Measurements from ENCODE around the gene ANKS1B. TPM values are rescaled to one million over a fixed set of nuclear protein-coding genes. Genes with fewer than 3 reads are reported as not detected.

The ANKS1B gene
- total and polyA plus RNA-seq, 4 donors = 0.03 to 3.4 (median 0.53) TPM

DNA sequence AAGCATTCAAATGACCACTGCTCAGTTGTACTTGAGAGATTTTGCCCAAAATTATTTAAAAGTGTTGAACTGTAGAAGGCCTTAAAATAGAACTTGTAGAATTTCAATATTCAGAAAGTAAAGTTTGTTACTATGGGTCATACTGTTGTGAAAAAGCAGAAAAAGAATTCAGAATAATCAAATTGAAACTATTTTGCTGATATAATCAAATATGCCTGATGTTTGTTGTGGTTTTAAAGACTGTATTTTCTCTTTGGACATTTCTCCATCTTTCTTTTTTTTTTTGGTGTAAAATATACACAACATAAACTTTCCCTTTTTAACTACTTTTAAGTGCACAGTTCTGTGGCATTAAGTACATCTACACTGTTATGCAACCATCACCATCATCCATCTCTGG, 964.9 kb downstream of the ANKS1B start:
- no peak overlapping the region for H3K4me3 ChIP-seq (ENCODE audit: low read depth in 1 of 3, low read length in 3 of 3)
- H3K9ac ChIP-seq (ENCODE audit: low read depth in 1 of 2, low read length in 2 of 2) = no peak overlapping the region
- H3K9me3 ChIP-seq (ENCODE audit: control insufficient read depth in 4 of 4, low read length in 3 of 4) = peaks cover 0 to 4% (median 3%) of the 10 kb centered on the region in 4 donors
- DNase-seq (ENCODE audit: low spot score) = no peak
- H3K36me3 ChIP-seq (ENCODE audit: control insufficient read depth in 4 of 4, insufficient read depth in 3 of 4, low read depth in 1 of 4, low read length in 3 of 4) = no peaks in the 10 kb centered on the region
- no peak for TF ChIP-seq NR2F2 (IDR thresholded peaks at IDR 0.05)
- TF ChIP-seq EGR1 (IDR thresholded peaks at IDR 0.05; ENCODE audit: low read depth in 2 of 2) = no peak
- TF ChIP-seq RXRA (IDR thresholded peaks at IDR 0.05) = no peak
- no peak for TF ChIP-seq FOXA1 (IDR thresholded peaks at IDR 0.05)
- TF ChIP-seq SP1 (IDR thresholded peaks at IDR 0.05) = no peak
- TF ChIP-seq, protein P1, sequence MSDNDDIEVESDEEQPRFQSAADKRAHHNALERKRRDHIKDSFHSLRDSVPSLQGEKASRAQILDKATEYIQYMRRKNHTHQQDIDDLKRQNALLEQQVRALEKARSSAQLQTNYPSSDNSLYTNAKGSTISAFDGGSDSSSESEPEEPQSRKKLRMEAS (IDR thresholded peaks at IDR 0.05) = no peak
- no peak for TF ChIP-seq JUND (IDR thresholded peaks at IDR 0.05)
- TF ChIP-seq CTCF (IDR thresholded peaks at IDR 0.05; ENCODE audit: low read depth, low read length, missing input control) = no peak
- TF ChIP-seq, protein P2, sequence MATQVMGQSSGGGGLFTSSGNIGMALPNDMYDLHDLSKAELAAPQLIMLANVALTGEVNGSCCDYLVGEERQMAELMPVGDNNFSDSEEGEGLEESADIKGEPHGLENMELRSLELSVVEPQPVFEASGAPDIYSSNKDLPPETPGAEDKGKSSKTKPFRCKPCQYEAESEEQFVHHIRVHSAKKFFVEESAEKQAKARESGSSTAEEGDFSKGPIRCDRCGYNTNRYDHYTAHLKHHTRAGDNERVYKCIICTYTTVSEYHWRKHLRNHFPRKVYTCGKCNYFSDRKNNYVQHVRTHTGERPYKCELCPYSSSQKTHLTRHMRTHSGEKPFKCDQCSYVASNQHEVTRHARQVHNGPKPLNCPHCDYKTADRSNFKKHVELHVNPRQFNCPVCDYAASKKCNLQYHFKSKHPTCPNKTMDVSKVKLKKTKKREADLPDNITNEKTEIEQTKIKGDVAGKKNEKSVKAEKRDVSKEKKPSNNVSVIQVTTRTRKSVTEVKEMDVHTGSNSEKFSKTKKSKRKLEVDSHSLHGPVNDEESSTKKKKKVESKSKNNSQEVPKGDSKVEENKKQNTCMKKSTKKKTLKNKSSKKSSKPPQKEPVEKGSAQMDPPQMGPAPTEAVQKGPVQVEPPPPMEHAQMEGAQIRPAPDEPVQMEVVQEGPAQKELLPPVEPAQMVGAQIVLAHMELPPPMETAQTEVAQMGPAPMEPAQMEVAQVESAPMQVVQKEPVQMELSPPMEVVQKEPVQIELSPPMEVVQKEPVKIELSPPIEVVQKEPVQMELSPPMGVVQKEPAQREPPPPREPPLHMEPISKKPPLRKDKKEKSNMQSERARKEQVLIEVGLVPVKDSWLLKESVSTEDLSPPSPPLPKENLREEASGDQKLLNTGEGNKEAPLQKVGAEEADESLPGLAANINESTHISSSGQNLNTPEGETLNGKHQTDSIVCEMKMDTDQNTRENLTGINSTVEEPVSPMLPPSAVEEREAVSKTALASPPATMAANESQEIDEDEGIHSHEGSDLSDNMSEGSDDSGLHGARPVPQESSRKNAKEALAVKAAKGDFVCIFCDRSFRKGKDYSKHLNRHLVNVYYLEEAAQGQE (IDR thresholded peaks at IDR 0.05) = no peak
- TF ChIP-seq TAF1 (conservative IDR thresholded peaks at IDR 0.05) = no peak
- TF ChIP-seq RAD21 (IDR thresholded peaks at IDR 0.05) = no peak
- TF ChIP-seq, protein P3, sequence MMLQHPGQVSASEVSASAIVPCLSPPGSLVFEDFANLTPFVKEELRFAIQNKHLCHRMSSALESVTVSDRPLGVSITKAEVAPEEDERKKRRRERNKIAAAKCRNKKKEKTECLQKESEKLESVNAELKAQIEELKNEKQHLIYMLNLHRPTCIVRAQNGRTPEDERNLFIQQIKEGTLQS (IDR thresholded peaks at IDR 0.05) = no peak
- no peak for TF ChIP-seq GABPA (IDR thresholded peaks at IDR 0.05 in 1 of 2, conservative IDR thresholded peaks at IDR 0.05 in 1 of 2)
- TF ChIP-seq FOXA2 (IDR thresholded peaks at IDR 0.05) = no peak
- no peak for TF ChIP-seq YY1 (IDR thresholded peaks at IDR 0.05)
- no peak for TF ChIP-seq ZBTB33 (IDR thresholded peaks at IDR 0.05)
- no peak for TF ChIP-seq HNF4G (IDR thresholded peaks at IDR 0.05)
- H3K4me1 ChIP-seq (ENCODE audit: control insufficient read depth in 4 of 4, insufficient read depth in 4 of 4, low read length in 3 of 4) = no peaks in the 10 kb centered on the region
- H3K27me3 ChIP-seq (ENCODE audit: control insufficient read depth in 4 of 4, insufficient read depth in 4 of 4, low read length in 3 of 4) = no peaks in the 10 kb centered on the region
- no peak overlapping the region for H3K27ac ChIP-seq (ENCODE audit: low read depth in 1 of 2, low read length in 2 of 2)

DNA sequence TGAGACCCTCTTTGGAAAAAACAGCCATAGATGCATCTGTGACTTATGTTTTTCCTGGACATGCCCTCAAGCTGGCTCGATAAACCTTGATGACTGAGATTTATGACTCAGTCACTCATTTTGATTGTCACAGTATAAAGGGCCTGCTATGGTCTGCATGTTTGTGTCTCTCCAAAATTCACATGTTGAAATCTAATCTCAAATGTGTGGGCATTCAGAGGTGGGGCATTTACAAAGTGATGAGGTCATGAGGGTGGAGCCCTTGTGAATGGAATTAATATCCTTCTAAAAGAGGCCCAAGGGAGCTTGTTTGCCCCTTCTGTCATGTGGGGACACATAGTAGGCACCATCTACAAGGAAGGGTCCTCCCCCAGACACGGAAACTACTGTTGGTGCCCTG, 966.8 kb downstream of the ANKS1B start:
- no peak overlapping the region for H3K27ac ChIP-seq (ENCODE audit: low read depth in 1 of 2, low read length in 2 of 2)
- no peaks in the 10 kb centered on the region for H3K27me3 ChIP-seq (ENCODE audit: control insufficient read depth in 4 of 4, insufficient read depth in 4 of 4, low read length in 3 of 4)
- no peak for DNase-seq (ENCODE audit: low spot score)
- no peak overlapping the region for H3K9ac ChIP-seq (ENCODE audit: low read depth in 1 of 2, low read length in 2 of 2)
- H3K9me3 ChIP-seq (ENCODE audit: control insufficient read depth in 4 of 4, low read length in 3 of 4) = peaks cover 0 to 4% (median 3%) of the 10 kb centered on the region in 4 donors
- 82% methylated on average over 2 of the region's 2 CpGs for WGBS
- H3K4me1 ChIP-seq (ENCODE audit: control insufficient read depth in 4 of 4, insufficient read depth in 4 of 4, low read length in 3 of 4) = no peaks in the 10 kb centered on the region
- H3K36me3 ChIP-seq (ENCODE audit: control insufficient read depth in 4 of 4, insufficient read depth in 3 of 4, low read depth in 1 of 4, low read length in 3 of 4) = no peaks in the 10 kb centered on the region
- no peak overlapping the region for H3K4me3 ChIP-seq (ENCODE audit: low read depth in 1 of 3, low read length in 3 of 3)
- TF ChIP-seq RAD21 (IDR thresholded peaks at IDR 0.05) = no peak
- no peak for TF ChIP-seq HNF4A (conservative IDR thresholded peaks at IDR 0.05)
- no peak for TF ChIP-seq FOXA1 (IDR thresholded peaks at IDR 0.05)
- TF ChIP-seq ZBTB33 (IDR thresholded peaks at IDR 0.05) = no peak
- TF ChIP-seq CTCF (IDR thresholded peaks at IDR 0.05; ENCODE audit: low read depth, low read length, missing input control) = no peak
- TF ChIP-seq, protein P3 (IDR thresholded peaks at IDR 0.05) = no peak
- TF ChIP-seq GABPA (IDR thresholded peaks at IDR 0.05 in 1 of 2, conservative IDR thresholded peaks at IDR 0.05 in 1 of 2) = no peak
- TF ChIP-seq RXRA (IDR thresholded peaks at IDR 0.05) = no peak
- TF ChIP-seq, protein P1 (IDR thresholded peaks at IDR 0.05) = no peak
